Right lobe of liver (tissue), 4 donors: ENCODE data around the gene KLK4.

ENCODE experiments used
- POLR2A ChIP-seq: fragments of 450-650 bp; IDR thresholded peaks from one replicate; pipeline ENCODE4 v1.6.1; 2017; ENCODE audit warnings: antibody characterized with exemption, mild to moderate bottlenecking
- TF ChIP-seq, protein P1 (sequence below), 4 donors: fragments of 200-600 bp in 3 of 4; fragments of 450-650 bp in 1 of 4; IDR thresholded peaks; one replicate each; pipeline versions ENCODE4 v1.5.1 to v1.8.0; 2016 to 2022; ENCODE audit warnings: antibody characterized with exemption in 4 of 4, mild to moderate bottlenecking in 2 of 4
- donor health status: DM: no; HTN: no; CAD: no.
- donor health status: DM: no; HTN: no; CAD: no.
- donor health status: DM: no; HTN: yes; CAD: no.

DNA sequence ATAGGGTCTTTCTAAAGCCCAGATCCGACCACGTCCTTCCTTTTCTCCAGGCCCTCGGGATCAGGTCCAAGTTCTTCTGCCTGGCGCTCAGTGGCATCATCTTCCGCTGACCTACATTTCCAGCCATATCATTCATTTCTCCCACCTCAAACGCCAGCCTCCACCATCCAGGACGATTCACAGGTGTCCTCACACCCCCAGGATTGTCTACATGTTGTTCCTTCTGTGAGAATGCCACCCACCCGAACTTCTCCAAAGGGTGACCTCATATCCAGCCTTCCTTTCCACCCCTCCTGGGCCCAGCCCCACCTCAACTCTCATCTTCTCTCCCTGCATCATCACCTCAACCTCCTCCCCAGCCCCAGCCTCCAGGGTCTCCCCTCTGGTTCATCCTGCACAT is 46.4 kb upstream of the KLK4 start:
- TF ChIP-seq, protein P1, sequence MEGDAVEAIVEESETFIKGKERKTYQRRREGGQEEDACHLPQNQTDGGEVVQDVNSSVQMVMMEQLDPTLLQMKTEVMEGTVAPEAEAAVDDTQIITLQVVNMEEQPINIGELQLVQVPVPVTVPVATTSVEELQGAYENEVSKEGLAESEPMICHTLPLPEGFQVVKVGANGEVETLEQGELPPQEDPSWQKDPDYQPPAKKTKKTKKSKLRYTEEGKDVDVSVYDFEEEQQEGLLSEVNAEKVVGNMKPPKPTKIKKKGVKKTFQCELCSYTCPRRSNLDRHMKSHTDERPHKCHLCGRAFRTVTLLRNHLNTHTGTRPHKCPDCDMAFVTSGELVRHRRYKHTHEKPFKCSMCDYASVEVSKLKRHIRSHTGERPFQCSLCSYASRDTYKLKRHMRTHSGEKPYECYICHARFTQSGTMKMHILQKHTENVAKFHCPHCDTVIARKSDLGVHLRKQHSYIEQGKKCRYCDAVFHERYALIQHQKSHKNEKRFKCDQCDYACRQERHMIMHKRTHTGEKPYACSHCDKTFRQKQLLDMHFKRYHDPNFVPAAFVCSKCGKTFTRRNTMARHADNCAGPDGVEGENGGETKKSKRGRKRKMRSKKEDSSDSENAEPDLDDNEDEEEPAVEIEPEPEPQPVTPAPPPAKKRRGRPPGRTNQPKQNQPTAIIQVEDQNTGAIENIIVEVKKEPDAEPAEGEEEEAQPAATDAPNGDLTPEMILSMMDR (IDR thresholded peaks at IDR 0.05) = no peak
- no peak for TF ChIP-seq POLR2A
